Suprapubic skin (tissue), 3 donors: ENCODE data around the gene CCDC87.

Experiments used
- CTCF ChIP-seq, 2 donors: fragments of 200-600 bp in 1 of 2; fragments of 450-650 bp in 1 of 2; sonication (generic) in 1 of 2; IDR thresholded peaks; one replicate each; pipeline ENCODE4 v1.5.1; 2016 to 2019; ENCODE audit warnings: antibody characterized with exemption in 2 of 2, mild to moderate bottlenecking in 1 of 2, moderate library complexity in 1 of 2
- EP300 ChIP-seq: sonication (generic); formaldehyde crosslinking; IDR thresholded peaks from one replicate; pipeline ENCODE4 v1.6.1; 2017; ENCODE audit warnings: antibody characterized with exemption
- POLR2A ChIP-seq, 2 donors: fragments of 450-650 bp; IDR thresholded peaks; one replicate each; pipeline ENCODE4 v1.6.1; 2017; ENCODE audit warnings: antibody characterized with exemption in 2 of 2, mild to moderate bottlenecking in 2 of 2, moderate library complexity in 2 of 2

DNA sequence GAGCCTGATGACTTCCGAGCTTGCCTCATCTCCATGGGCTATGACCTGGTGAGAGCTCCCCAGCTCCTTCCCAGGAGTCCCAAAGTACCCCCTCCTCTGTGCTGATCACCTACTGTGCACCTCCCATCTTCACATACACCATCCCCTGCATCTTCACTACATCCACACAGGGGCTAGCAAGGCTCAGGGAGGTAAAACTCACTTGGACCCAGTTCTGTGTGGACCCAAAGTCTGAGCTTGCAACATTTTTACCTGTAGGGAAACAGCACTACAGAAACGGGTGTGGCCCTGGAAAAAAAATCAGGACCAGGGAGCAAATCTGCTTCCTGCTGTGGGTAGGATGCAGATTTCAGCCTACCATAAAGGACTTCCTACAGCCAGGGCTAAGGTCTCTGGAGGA, 30.6 kb downstream of the CCDC87 start:
- TF ChIP-seq CTCF (IDR thresholded peaks at IDR 0.05) (no peak), POLR2A (IDR thresholded peaks at IDR 0.05) (no peak), EP300 (no peak)
